VCaP (cell line): Measurements from ENCODE around the gene PDIA5.

Experiments
- H3K27ac ChIP-seq: fragments of 450-650 bp; 2 replicates; pipeline ENCODE4 v1.5.1; 2017
- CTCF ChIP-seq: fragments of 450-650 bp; conservative IDR thresholded peaks from 2 replicates; pipeline ENCODE4 v1.5.1; 2017; ENCODE audit warnings: mild to moderate bottlenecking, moderate library complexity

Gene PDIA5

GRCh38 chr3:123167686-123168085 lies 100.9 kb downstream of the PDIA5 start:
- no peak overlapping the region for H3K27ac ChIP-seq
- TF ChIP-seq CTCF, result no peak

DNA sequence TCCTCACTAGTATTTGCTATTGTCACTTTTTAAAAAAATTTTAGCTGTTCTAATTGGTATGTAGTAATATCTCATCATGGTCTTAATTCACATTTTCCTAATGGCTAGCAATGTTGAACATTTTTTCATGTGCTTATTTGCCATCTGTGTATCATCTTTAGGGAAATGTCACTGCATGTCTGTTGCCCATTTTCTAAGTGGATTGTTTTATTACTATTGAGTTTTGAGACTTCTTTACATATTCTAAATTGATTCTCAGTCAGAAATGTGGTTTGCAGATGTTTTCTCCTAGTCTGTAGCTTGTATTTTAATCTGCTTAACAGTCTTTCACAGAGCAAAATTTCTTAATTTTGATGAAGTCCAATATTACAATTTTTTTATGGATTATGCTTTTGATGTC lies 101.3 kb downstream of the PDIA5 start:
- no peak overlapping the region for H3K27ac ChIP-seq
- no peak for TF ChIP-seq CTCF

- no peak overlapping the region for H3K27ac ChIP-seq
- TF ChIP-seq CTCF, result no peak
Measured at GRCh38 chr3:123168605-123169004, 101.8 kb downstream of the PDIA5 start.

DNA sequence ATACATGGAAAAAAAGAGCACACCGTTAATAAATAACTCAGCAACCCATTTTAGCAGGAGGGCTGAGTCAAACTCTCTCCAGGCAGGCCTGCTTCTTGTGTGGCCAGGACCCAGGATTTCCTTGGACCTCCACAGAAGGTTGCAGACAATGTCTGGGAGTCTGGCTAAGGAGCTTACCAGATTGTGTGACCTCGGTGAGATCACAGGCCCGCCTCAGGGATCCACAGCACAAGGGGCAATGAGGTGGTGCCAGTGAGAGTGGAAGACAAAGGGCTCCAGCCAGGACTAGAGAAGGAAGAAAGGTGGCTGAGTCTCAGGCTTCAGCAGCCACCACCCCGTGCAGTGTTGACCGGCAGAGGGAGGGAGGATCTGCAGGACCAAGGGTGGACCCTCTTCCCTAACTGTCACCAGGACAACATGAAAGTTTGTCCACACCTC lies 102.7 kb downstream of the PDIA5 start:
- 0 out of 2 replicates have a peak overlapping the region, but pooled peaks have one; percentile 19 for H3K27ac ChIP-seq
- TF ChIP-seq CTCF, result no peak

DNA sequence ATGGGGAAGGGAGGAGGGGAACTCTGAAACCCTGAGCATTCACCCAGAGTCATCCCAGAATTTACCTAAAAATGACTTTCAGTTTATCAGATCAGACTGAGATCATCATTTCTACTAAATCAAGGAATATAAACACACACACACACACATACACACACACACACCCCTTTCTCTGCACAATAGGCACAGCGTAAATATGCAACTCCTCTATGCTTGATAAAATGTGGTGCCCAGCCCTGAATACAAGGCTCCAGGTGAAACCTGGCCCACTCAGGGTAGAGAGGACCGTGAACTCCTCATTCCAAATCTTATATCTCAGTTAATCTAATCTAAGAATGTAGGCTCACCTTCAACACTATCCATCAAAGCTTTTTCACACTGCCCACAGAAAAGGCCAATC lies 103.1 kb downstream of the PDIA5 start:
- no peak for TF ChIP-seq CTCF
- H3K27ac ChIP-seq, result 0 out of 2 replicates have a peak overlapping the region, but pooled peaks have one; percentile 19

DNA sequence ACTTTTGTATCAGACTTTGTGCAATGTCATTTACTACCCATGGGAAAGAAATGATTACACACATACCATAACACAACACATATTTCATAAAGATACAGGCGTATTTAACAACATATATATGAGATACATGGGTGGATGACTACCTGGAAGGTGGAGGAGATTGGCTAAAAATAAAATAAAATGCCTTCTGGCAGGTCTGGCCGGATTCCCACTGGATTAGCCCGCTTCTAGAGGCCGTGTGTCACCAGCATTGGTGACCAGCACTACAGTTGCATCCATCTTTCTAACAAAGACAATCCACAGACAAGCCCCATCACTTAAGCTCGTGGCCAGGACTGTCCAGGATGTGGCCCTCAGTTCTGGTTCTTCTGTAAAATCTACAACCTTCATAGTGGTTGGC lies 114.0 kb downstream of the PDIA5 start:
- no peak for TF ChIP-seq CTCF
- H3K27ac ChIP-seq, result no peak overlapping the region

DNA sequence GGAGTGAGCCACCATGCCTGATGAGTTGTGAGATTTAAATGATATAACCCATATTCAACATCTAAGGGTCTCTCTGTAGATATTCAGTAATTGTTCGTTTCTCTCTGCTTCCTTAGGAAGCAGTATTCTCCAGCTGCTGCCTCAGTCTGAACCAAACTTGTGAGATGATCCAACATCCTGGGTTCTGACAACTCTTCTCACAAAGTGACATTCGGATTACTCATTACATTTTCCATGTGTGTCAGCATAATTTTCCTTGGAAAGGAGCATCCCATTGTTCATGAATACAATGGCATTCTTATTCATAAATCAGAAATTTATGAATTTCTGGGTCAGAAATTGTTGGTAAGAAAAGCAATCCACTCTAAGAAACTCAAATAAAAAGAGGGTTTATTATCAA lies 119.9 kb downstream of the PDIA5 start:
- H3K27ac ChIP-seq, result no peak overlapping the region
- no peak for TF ChIP-seq CTCF

- no peak for TF ChIP-seq CTCF
- no peak overlapping the region for H3K27ac ChIP-seq
Measured at GRCh38 chr3:123188058-123188457, 121.2 kb downstream of the PDIA5 start.
